Left lung (tissue), 10 donors: Measurements from ENCODE around the gene SLC28A3. TPM values are rescaled to one million over a fixed set of nuclear protein-coding genes. Genes with fewer than 3 reads are reported as not detected.

Source experiments
- ATAC-seq: fragments of 200-7000 bp; cut with Tn5 transposase; one replicate; pipeline ENCODE4 v1.9.1; 2020; ENCODE audit warnings: moderate library complexity
- DNase-seq, 4 donors: peaks; one replicate each; pipeline ENCODE4 v3.0.0-alpha.2; 2013 to 2020
- H3K27ac ChIP-seq, 2 donors: fragments of 200-600 bp; sonication (generic) in 1 of 2; one replicate each; pipeline versions ENCODE4 v1.5.0 to v1.8.0; 2020 to 2021
- H3K27me3 ChIP-seq, 2 donors: fragments of 200-600 bp; sonication (generic) in 1 of 2; one replicate each; pipeline versions ENCODE4 v1.5.0 to v1.8.0; 2020 to 2021
- H3K36me3 ChIP-seq, 2 donors: fragments of 200-600 bp; sonication (generic) in 1 of 2; one replicate each; pipeline versions ENCODE4 v1.5.0 to v1.8.0; 2020 to 2021
- H3K4me1 ChIP-seq, 2 donors: fragments of 200-600 bp; one replicate each; pipeline ENCODE4 v1.8.0; 2021
- H3K4me3 ChIP-seq, 2 donors: fragments of 200-600 bp; sonication (generic) in 1 of 2; one replicate each; pipeline versions ENCODE4 v1.5.0 to v1.8.0; 2020 to 2021; ENCODE audit warnings: mild to moderate bottlenecking in 1 of 2
- H3K9me3 ChIP-seq, 2 donors: fragments of 200-600 bp; sonication (generic) in 1 of 2; one replicate each; pipeline versions ENCODE4 v1.5.0 to v1.8.0; 2020 to 2021
- CTCF ChIP-seq, 2 donors: fragments of 200-600 bp; sonication (generic) in 1 of 2; IDR thresholded peaks; one replicate each; pipeline versions ENCODE4 v1.5.0 to v1.8.0; 2021; ENCODE audit warnings: antibody characterized with exemption in 2 of 2
- intact Hi-C, 2 donors: fragments of 100-400 bp; cut with DNase I; formaldehyde crosslinking; loops; one replicate each; pipeline versions ENCODE4 v1.11.2 to v1.14.2; 2022
- polyA plus RNA-seq, 6 donors: library from polyadenylated mRNA; unstranded; fragments of 120-200 nt; gene quantifications; one replicate each; pipeline ENCODE4 v1.2.1, GENCODE V29; 2013; ENCODE audit not compliant: insufficient read length in 6 of 6
- total RNA-seq, 2 donors: library from RNA; stranded (reverse); fragmentation: NEBNext Ultra II Directional; extraction: Animal tissue kit (Norgen Biotek cat#: 25700); gene quantifications; one replicate each; pipeline ENCODE4 v1.2.1, GENCODE V29; 2021
- donor health status: DM: no; HTN: yes; CAD: no.
- donor health status: DM: no; HTN: no; CAD: no.

Gene SLC28A3
- total and polyA plus RNA-seq, 8 donors = 0.23 to 1.5 (median 0.30) TPM

DNA sequence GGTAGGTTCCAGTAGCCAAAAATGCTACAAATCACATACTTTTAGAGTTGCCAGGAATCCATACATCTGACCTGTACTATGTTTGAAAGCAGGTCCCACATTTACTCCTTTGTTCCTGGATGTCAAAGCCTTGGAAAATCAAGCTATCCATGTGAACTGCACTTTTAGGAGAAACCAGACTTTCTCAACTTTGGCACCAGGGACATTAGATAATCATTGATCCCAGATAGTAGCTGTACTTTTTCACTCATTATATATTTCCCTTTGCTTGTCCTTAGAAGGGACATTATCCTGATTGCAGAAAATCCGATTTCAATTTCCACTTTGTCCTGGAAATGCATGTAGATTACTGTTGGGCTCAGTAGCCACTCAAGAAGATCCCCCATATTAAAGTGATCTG, 44.1 kb upstream of the SLC28A3 start:
- Histone ChIP-seq H3K4me3 (no peak overlapping the region), H3K4me1 (no peaks in the 10 kb centered on the region), H3K27me3 (no peaks in the 10 kb centered on the region), H3K36me3 (no peaks in the 10 kb centered on the region), H3K9me3 (no peaks in the 10 kb centered on the region), H3K27ac (no peak overlapping the region)
- DNase-seq = no peak
- no peak for ATAC-seq
- TF ChIP-seq CTCF (IDR thresholded peaks at IDR 0.05) = no peak
- intact Hi-C loops = no loop called here

GRCh38 chr9:84383178-84383577, 42.6 kb upstream of the SLC28A3 start:
- Histone ChIP-seq H3K36me3 (no peaks in the 10 kb centered on the region), H3K9me3 (no peaks in the 10 kb centered on the region), H3K27ac (no peak overlapping the region), H3K27me3 (no peaks in the 10 kb centered on the region), H3K4me3 (no peak overlapping the region), H3K4me1 (no peaks in the 10 kb centered on the region)
- DNase-seq (no peak), ATAC-seq (no peak)
- no peak for TF ChIP-seq CTCF (IDR thresholded peaks at IDR 0.05)
- intact Hi-C loops = no loop called here

DNA sequence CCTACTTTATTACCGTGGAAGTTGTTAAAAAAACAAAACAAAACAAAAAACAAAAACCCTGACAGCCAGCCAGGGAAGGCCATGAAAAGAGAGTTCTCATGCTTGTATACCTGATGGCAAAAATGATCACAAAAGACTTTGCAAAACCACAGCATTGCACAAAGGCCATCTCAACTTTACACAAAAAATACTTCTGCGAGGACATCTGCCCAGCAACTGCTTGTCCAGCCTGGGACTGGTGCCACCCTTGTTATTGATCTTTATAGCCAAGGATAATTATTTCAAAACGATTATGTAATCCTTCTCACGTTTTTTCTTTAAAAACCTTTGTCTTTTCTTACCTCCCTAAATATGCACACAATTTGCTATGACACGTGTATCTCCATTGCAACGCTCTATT, 42.2 kb upstream of the SLC28A3 start:
- H3K36me3 ChIP-seq = no peaks in the 10 kb centered on the region
- H3K27me3 ChIP-seq = no peaks in the 10 kb centered on the region
- intact Hi-C loops = no loop called here
- ATAC-seq (no peak), DNase-seq (no peak)
- H3K4me3 ChIP-seq = no peak overlapping the region
- no peaks in the 10 kb centered on the region for H3K4me1 ChIP-seq
- no peak overlapping the region for H3K27ac ChIP-seq
- no peaks in the 10 kb centered on the region for H3K9me3 ChIP-seq
- TF ChIP-seq CTCF (IDR thresholded peaks at IDR 0.05) = no peak

GRCh38 chr9:84381508-84381907, 41.0 kb upstream of the SLC28A3 start:
- Histone ChIP-seq H3K27ac (no peak overlapping the region), H3K4me3 (no peak overlapping the region), H3K9me3 (no peaks in the 10 kb centered on the region), H3K4me1 (no peaks in the 10 kb centered on the region), H3K36me3 (no peaks in the 10 kb centered on the region), H3K27me3 (no peaks in the 10 kb centered on the region)
- no peak for TF ChIP-seq CTCF (IDR thresholded peaks at IDR 0.05)
- ATAC-seq (no peak), DNase-seq (no peak)
- intact Hi-C loops = no loop called here

DNA sequence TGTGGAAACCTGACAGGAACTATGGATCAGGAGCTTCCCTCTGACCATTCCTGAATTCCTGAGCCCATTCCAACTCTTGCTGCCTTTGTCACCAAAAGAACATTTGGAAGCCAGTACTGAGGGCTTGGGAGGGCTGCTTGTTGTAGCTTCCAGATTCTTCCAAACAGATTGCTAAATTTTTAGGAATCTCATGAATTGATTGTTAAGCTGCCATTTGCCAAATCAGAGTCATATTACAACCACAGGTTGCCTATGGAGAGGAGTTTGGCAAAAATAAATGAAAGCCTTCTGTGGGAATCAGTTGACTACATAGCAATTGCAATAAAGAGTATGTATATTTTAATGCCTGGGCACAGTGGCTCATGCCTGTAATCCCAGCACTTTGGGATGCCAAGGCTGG, 39.2 kb upstream of the SLC28A3 start:
- Histone ChIP-seq H3K4me3 (no peak overlapping the region), H3K9me3 (no peaks in the 10 kb centered on the region), H3K36me3 (no peaks in the 10 kb centered on the region), H3K4me1 (no peaks in the 10 kb centered on the region), H3K27me3 (no peaks in the 10 kb centered on the region), H3K27ac (no peak overlapping the region)
- intact Hi-C loops = no loop called here
- DNase-seq = no peak
- no peak for TF ChIP-seq CTCF (IDR thresholded peaks at IDR 0.05)
- no peak for ATAC-seq
